Peyer's patch (tissue), 4 donors: ENCODE results near the gene RPS27.

Experiments used
- POLR2A ChIP-seq, 2 donors: fragments of 450-650 bp; IDR thresholded peaks; one replicate each; pipeline ENCODE4 v1.5.1; 2017; ENCODE audit warnings: antibody characterized with exemption in 2 of 2, mild to moderate bottlenecking in 2 of 2, moderate library complexity in 2 of 2
- TF ChIP-seq, protein P1 (sequence below), 6 experiments: fragments of 450-650 bp in 4 of 6; fragments of 200-600 bp in 2 of 6; sonication (generic) in 1 of 6; IDR thresholded peaks; one replicate each; pipeline ENCODE4 v1.5.1; 2017 to 2019; ENCODE audit warnings: antibody characterized with exemption in 6 of 6, mild to moderate bottlenecking in 3 of 6, moderate library complexity in 1 of 6

DNA sequence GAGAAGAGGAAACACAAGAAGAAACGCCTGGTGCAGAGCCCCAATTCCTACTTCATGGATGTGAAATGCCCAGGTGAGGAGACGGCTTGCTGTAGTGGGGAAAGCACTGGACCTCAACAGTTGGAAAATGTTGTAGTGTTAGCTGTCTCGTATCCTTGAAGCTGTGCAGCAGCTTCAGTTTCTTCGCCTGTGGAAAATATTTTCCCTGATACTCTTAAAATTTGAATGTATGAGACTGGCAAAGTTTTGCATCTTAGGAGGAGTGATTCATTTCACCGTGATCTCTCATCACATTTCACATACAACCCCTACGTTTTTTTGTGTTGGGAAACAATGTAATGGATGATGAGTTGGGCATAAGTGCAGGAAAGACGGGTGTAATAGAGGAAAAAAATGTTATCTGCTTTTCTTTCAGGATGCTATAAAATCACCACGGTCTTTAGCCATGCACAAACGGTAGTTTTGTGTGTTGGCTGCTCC, 629 bp downstream of the RPS27 start:
- TF ChIP-seq, protein P1, sequence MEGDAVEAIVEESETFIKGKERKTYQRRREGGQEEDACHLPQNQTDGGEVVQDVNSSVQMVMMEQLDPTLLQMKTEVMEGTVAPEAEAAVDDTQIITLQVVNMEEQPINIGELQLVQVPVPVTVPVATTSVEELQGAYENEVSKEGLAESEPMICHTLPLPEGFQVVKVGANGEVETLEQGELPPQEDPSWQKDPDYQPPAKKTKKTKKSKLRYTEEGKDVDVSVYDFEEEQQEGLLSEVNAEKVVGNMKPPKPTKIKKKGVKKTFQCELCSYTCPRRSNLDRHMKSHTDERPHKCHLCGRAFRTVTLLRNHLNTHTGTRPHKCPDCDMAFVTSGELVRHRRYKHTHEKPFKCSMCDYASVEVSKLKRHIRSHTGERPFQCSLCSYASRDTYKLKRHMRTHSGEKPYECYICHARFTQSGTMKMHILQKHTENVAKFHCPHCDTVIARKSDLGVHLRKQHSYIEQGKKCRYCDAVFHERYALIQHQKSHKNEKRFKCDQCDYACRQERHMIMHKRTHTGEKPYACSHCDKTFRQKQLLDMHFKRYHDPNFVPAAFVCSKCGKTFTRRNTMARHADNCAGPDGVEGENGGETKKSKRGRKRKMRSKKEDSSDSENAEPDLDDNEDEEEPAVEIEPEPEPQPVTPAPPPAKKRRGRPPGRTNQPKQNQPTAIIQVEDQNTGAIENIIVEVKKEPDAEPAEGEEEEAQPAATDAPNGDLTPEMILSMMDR (IDR thresholded peaks at IDR 0.05) = no peak
- TF ChIP-seq POLR2A (IDR thresholded peaks at IDR 0.05) = no peak
